Testis (tissue), 3 donors: ENCODE results near the gene TTLL1. TPM values are rescaled to one million over a fixed set of nuclear protein-coding genes. Genes with fewer than 3 reads are reported as not detected.
A peak's percentile ranks its signal among the peaks of the same experiment; 100 is the strongest.

ENCODE experiments used
- DNase-seq: peaks from one replicate; pipeline ENCODE4 v3.0.0-alpha.2; 2019
- H3K27ac ChIP-seq, 2 donors: fragments of 200-600 bp; sonication (generic); one replicate each; pipeline ENCODE4 v1.5.1; 2019
- H3K27me3 ChIP-seq: fragments of 200-600 bp; sonication (generic); one replicate; pipeline ENCODE4 v1.5.1; 2019
- H3K36me3 ChIP-seq: fragments of 200-600 bp; sonication (generic); one replicate; pipeline ENCODE4 v1.5.1; 2017; ENCODE audit warnings: low read depth; ENCODE audit errors: missing control alignments
- H3K4me1 ChIP-seq: fragments of 200-600 bp; sonication (generic); one replicate; pipeline ENCODE4 v1.5.1; 2019
- H3K4me3 ChIP-seq, 2 donors: fragments of 200-600 bp; sonication (generic); one replicate each; pipeline ENCODE4 v1.5.1; 2017 to 2019
- H3K9me3 ChIP-seq: fragments of 200-600 bp; sonication (generic); one replicate; pipeline ENCODE4 v1.5.1; 2017
- POLR2A ChIP-seq: fragments of 450-650 bp; IDR thresholded peaks from one replicate; pipeline ENCODE4 v1.6.1; 2017; ENCODE audit warnings: antibody characterized with exemption, mild to moderate bottlenecking, moderate library complexity
- WGBS, 2 donors: methylation state at CpG; one replicate each; pipeline ENCODE4 v1.1.5; 2018; 5-methylcytosine and 5-hydroxymethylcytosine counted together
- intact Hi-C: fragments of 100-400 bp; cut with DNase I; formaldehyde crosslinking; loops from one replicate; pipeline ENCODE4 v1.15.1; 2023; ENCODE audit warnings: low total_unique reads
- polyA plus RNA-seq: library from polyadenylated mRNA; stranded (reverse); fragments of 350-450 nt; fragmentation: Illumina TruSeq; extraction: RNeasy Lipid Tissue Mini Kit (QIAGEN cat#74804); gene quantifications from one replicate; pipeline ENCODE4 v1.2.3, GENCODE V29; 2014; ENCODE audit warnings: low read depth, low replicate concordance; ENCODE audit not compliant: insufficient read depth
- total RNA-seq, 2 donors: library from RNA; depleted of rRNA; stranded (reverse); fragments of >200 nt; gene quantifications; one replicate each; pipeline ENCODE4 v1.2.3, GENCODE V29; 2016
- TF ChIP-seq, protein P1 (sequence below), 3 experiments: fragments of 450-650 bp in 2 of 3; fragments of 200-600 bp in 1 of 3; sonication (generic) in 1 of 3; IDR thresholded peaks; one replicate each; pipeline ENCODE4 v1.5.1; 2016 to 2019; ENCODE audit warnings: antibody characterized with exemption in 3 of 3, mild to moderate bottlenecking in 2 of 3, moderate library complexity in 1 of 3

Gene TTLL1
- total and polyA plus RNA-seq, 3 donors from 2014 or later: 22.5 to 30.0 (median 28.9) TPM

DNA sequence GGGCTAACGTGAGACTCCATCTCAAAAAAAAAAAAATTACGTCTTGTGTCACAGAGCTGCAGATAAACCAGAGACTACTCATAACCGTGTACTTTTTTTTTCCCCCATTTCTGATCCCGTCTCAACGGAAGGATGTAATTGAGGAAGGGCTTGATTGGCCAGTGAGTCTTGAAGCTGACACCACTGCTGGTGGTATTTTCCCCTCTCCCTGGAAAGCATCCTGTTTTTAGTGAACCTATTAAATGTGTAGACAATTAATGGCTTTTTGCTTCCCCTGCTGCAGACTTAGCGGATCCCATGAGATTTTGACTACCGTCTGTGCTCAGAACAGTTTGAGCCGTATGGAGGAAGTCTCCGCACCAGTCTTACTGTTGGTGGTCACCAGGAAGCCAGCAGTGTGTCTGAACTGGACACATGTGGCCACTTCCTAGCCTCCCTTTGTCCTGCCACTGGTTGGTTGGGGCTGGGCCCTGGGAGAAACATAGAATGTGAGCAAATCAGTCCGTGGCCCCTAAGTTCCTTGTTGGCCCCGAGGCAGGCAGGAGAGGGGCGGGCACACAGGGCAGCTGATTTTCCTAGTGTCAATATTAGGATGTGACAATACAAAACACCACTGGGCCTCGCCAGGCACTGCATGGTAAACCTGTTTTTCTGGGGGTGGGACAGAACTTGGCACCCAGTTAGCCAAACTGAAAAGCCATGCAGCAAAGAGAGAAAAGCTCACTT lies 24.5 kb upstream of the TTLL1 start:
- DNase-seq: no peak
- no peaks in the 10 kb centered on the region for H3K9me3 ChIP-seq
- TF ChIP-seq POLR2A: no peak
- TF ChIP-seq, protein P1, sequence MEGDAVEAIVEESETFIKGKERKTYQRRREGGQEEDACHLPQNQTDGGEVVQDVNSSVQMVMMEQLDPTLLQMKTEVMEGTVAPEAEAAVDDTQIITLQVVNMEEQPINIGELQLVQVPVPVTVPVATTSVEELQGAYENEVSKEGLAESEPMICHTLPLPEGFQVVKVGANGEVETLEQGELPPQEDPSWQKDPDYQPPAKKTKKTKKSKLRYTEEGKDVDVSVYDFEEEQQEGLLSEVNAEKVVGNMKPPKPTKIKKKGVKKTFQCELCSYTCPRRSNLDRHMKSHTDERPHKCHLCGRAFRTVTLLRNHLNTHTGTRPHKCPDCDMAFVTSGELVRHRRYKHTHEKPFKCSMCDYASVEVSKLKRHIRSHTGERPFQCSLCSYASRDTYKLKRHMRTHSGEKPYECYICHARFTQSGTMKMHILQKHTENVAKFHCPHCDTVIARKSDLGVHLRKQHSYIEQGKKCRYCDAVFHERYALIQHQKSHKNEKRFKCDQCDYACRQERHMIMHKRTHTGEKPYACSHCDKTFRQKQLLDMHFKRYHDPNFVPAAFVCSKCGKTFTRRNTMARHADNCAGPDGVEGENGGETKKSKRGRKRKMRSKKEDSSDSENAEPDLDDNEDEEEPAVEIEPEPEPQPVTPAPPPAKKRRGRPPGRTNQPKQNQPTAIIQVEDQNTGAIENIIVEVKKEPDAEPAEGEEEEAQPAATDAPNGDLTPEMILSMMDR (IDR thresholded peaks at IDR 0.05): no peak
- H3K36me3 ChIP-seq: no peaks in the 10 kb centered on the region
- no peaks in the 10 kb centered on the region for H3K27me3 ChIP-seq
- intact Hi-C loops: no loop called here
- no peak overlapping the region for H3K4me3 ChIP-seq
- no peak overlapping the region for H3K27ac ChIP-seq
- H3K4me1 ChIP-seq: peaks cover 5% of the 10 kb centered on the region
- WGBS, 2 donors: 65 to 81% methylated on average over 13 of the region's 13 CpGs

DNA sequence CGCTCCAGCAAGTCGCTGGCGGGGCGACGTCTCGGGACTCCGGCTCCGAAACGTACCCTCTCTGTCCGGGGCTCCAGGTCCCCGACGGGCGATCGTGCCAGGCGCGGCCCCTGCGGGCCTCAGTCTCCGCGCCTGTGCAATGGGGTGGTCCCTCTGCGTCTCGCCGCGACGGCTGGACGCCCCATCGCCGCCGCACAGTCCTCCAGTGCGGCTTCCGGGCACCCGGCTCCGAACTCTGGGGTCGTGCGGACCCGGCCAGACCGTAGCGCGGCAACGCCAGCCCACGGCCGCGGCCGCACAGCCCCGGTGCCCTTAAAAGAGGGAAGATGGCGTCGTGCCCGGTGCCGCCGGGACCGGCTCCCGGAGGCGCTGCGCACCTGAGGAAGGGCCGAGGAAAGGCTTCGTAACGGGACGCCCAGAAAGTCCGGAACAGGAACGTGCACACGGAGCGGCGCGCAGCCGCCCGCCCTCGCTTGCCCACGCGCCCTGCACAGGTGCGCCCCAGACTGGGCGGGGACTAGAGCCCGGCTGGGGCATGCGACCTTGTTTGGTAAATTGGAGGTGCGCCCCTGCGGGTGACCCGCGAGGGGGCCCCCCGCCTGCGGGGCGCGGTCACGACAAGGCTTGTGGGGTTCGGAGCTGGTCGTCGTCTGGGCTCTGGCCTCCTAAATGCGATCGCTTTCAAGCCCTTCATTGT lies 21.9 kb upstream of the TTLL1 start:
- H3K4me3 ChIP-seq: peak overlapping the region; percentile 57 to 59
- intact Hi-C loops: no loop called here
- no peaks in the 10 kb centered on the region for H3K9me3 ChIP-seq
- no peak overlapping the region for H3K27ac ChIP-seq
- 3 to 20% methylated on average over 3 to 77 of the region's 86 CpGs for WGBS, 2 donors
- H3K36me3 ChIP-seq: no peaks in the 10 kb centered on the region
- H3K4me1 ChIP-seq: peaks cover 5% of the 10 kb centered on the region
- peak; percentile 25 for DNase-seq
- H3K27me3 ChIP-seq: no peaks in the 10 kb centered on the region
- TF ChIP-seq, protein P1 (IDR thresholded peaks at IDR 0.05): no peak
- no peak for TF ChIP-seq POLR2A

DNA sequence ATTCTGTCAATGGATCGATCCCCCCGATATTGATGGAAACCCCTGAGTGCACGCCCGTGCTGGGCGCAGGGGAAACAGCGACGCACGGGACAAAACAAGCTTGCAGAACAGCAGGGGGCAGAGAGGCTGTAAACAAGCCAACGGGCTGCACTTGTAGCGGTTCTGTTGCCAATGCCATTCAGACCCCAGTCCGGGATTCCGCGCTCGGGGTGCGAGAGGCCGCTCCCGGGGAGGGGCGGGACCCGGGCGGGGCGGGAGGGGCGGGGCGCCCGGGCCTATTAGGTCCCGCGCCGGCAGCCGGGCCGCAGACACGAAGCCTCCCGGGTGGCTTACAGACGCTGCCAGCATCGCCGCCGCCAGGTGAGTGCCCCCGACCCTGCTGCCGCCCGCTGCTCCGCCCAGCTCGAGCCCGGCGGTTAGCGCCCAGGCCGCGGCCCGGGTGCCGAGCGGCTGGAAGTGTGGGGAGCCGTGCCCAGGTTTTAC lies 21.3 kb upstream of the TTLL1 start, which contains the start of gene BIK:
TSS of gene BIK (plus strand) at position 307 of the 483 bp plus-strand sequence. CDS start 13,273 bp downstream, outside the sequence.
- peak; percentile 75 for DNase-seq
- H3K27ac ChIP-seq: no peak within 1 kb of the TSS
- H3K4me1 ChIP-seq: peaks cover 5% of the 10 kb centered on the region
- no peaks in the 10 kb centered on the region for H3K27me3 ChIP-seq
- 1 to 3% methylated on average over 5 to 47 of the region's 49 CpGs for WGBS, 2 donors
- intact Hi-C loops: no loop called here
- no peaks in the 10 kb centered on the region for H3K36me3 ChIP-seq
- no peaks in the 10 kb centered on the region for H3K9me3 ChIP-seq
- H3K4me3 ChIP-seq: peak within 1 kb of the TSS; percentile 57 to 59
- no peak for TF ChIP-seq POLR2A
- TF ChIP-seq, protein P1 (IDR thresholded peaks at IDR 0.05): no peak

DNA sequence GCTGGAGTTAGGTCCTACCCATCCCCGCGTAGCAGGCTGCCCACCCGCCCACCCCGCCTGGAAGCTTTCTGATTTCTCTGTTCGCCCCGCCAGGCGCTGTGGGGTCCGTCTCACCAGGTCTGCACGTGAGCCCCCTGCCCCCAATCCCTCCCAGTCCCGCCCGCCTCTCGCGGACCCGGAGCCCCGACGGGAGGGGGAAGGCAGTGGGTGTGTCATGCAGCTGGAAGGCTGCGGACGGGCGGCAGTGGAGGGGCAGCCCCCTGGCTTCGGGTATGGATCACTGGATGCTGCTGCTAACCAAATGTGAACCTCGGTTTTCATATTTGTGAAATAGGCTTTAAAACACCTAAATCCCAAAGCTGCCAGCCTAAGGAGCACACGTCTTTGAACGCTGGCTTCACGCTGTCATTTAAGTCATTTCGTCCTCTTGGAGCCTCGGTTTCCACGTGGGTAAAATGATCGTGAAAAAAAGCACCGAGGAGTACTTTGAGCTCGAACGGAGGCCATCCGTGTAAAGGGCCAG lies 20.8 kb upstream of the TTLL1 start:
- no peak for DNase-seq
- H3K27ac ChIP-seq: no peak overlapping the region
- intact Hi-C loops: no loop called here
- peaks cover 5% of the 10 kb centered on the region for H3K4me1 ChIP-seq
- WGBS, 2 donors: 1 to 11% methylated on average over 11 to 23 of the region's 32 CpGs
- H3K4me3 ChIP-seq: peak overlapping the region; percentile 57 to 59
- H3K27me3 ChIP-seq: no peaks in the 10 kb centered on the region
- H3K36me3 ChIP-seq: no peaks in the 10 kb centered on the region
- no peaks in the 10 kb centered on the region for H3K9me3 ChIP-seq
- TF ChIP-seq, protein P1 (IDR thresholded peaks at IDR 0.05): no peak
- no peak for TF ChIP-seq POLR2A
